Esophagus squamous epithelium (tissue), 5 donors: ENCODE results near the gene MAGT1. TPM values are rescaled to one million over a fixed set of nuclear protein-coding genes. Genes with fewer than 3 reads are reported as not detected.
A peak's percentile ranks its signal among the peaks of the same experiment; 100 is the strongest.
"Not testable (repeated sequence)": the region's sequence is repeated elsewhere in the genome, so short reads cannot be mapped to it uniquely, and the experiment has no call there.

ENCODE experiments used
- DNase-seq: peaks from one replicate; lab custom pipeline; 2025; lab: John Stamatoyannopoulos, UW
- H3K27ac ChIP-seq, 4 donors: fragments of 200-600 bp; sonication (generic); one replicate each; pipeline ENCODE4 v1.5.1; 2016 to 2019; ENCODE audit warnings: mild to moderate bottlenecking in 1 of 4
- H3K27me3 ChIP-seq, 4 donors: fragments of 200-600 bp; sonication (generic); 1 replicate in 3 of 4; 2 replicates in 1 of 4; pipeline versions ENCODE4 v1.5.1 to v1.6.0; 2017 to 2021; ENCODE audit warnings: antibody characterized with exemption in 1 of 4
- H3K36me3 ChIP-seq, 3 donors: fragments of 200-600 bp; sonication (generic); one replicate each; pipeline ENCODE4 v1.5.1; 2016 to 2019
- H3K4me1 ChIP-seq, 3 donors: fragments of 200-600 bp; sonication (generic); one replicate each; pipeline ENCODE4 v1.5.1; 2017 to 2019
- H3K4me3 ChIP-seq, 4 donors: fragments of 200-600 bp; sonication (generic); 1 replicate in 3 of 4; 2 replicates in 1 of 4; pipeline ENCODE4 v1.5.1; 2016 to 2019; ENCODE audit warnings: mild to moderate bottlenecking in 2 of 4, moderate library complexity in 1 of 4
- H3K9me3 ChIP-seq, 3 donors: fragments of 200-600 bp; sonication (generic); one replicate each; pipeline ENCODE4 v1.5.1; 2016 to 2019
- CTCF ChIP-seq, 6 experiments: fragments of 450-650 bp in 4 of 6; fragments of 200-600 bp in 2 of 6; sonication (generic) in 2 of 6; IDR thresholded peaks; one replicate each; pipeline ENCODE4 v1.5.1; 2016 to 2019; ENCODE audit warnings: antibody characterized with exemption in 6 of 6, mild to moderate bottlenecking in 4 of 6, moderate library complexity in 4 of 6
- POLR2A ChIP-seq, 4 donors: fragments of 450-650 bp; IDR thresholded peaks; one replicate each; pipeline ENCODE4 v1.6.1; 2017; ENCODE audit warnings: antibody characterized with exemption in 4 of 4, mild to moderate bottlenecking in 4 of 4, moderate library complexity in 3 of 4
- WGBS, 2 donors: methylation state at CpG; one replicate each; pipeline ENCODE4 v1.1.5; 2018; 5-methylcytosine and 5-hydroxymethylcytosine counted together
- intact Hi-C: fragments of 100-400 bp; cut with DNase I; formaldehyde crosslinking; loops from one replicate; pipeline ENCODE4 v1.15.0; 2022
- total RNA-seq, 4 donors: library from RNA; depleted of rRNA; stranded (reverse); fragments of >200 nt; gene quantifications; one replicate each; pipeline ENCODE4 v1.1.0, GENCODE V29; 2016
- donor health status: DM: yes; HTN: yes; CAD: no.

MAGT1 gene
- total RNA-seq, 4 donors from 2014 or later = 31.0 to 51.2 (median 38.4) TPM

GRCh38 chrX:77935886-77936285 is 40.7 kb upstream of the MAGT1 start:
- H3K9me3 ChIP-seq = no peaks in the 10 kb centered on the region
- WGBS, 2 donors = 64 to 89% methylated on average over 1 of the region's 1 CpG
- H3K27ac ChIP-seq = peak overlapping the region in 1 of 4 donors; percentile 66
- H3K4me1 ChIP-seq = peaks cover 0 to 37% (median 0%) of the 10 kb centered on the region in 3 donors
- H3K36me3 ChIP-seq = no peaks in the 10 kb centered on the region
- H3K4me3 ChIP-seq = no peak overlapping the region
- intact Hi-C loops = no loop called here
- TF ChIP-seq POLR2A (IDR thresholded peaks at IDR 0.05) (no peak), CTCF (IDR thresholded peaks at IDR 0.05) (no peak)
- H3K27me3 ChIP-seq = no peaks in the 10 kb centered on the region
- no peak for DNase-seq

GRCh38 chrX:77930581-77930980 is 35.3 kb upstream of the MAGT1 start:
- no peaks in the 10 kb centered on the region for H3K27me3 ChIP-seq
- DNase-seq = no peak
- intact Hi-C loops = no loop called here
- no peak overlapping the region for H3K4me3 ChIP-seq
- peaks cover 0 to 16% (median 0%) of the 10 kb centered on the region in 3 donors for H3K4me1 ChIP-seq
- H3K9me3 ChIP-seq = no peaks in the 10 kb centered on the region
- H3K27ac ChIP-seq = no peak overlapping the region
- no peak for TF ChIP-seq CTCF (IDR thresholded peaks at IDR 0.05)
- no peak for TF ChIP-seq POLR2A (IDR thresholded peaks at IDR 0.05)
- no peaks in the 10 kb centered on the region for H3K36me3 ChIP-seq
- 29 to 60% methylated on average over 1 of the region's 1 CpG for WGBS, 2 donors

- intact Hi-C loops = no loop called here
- Histone ChIP-seq H3K4me1 (peaks cover 0 to 5% (median 0%) of the 10 kb centered on the region in 3 donors), H3K4me3 (no peak overlapping the region), H3K27me3 (no peaks in the 10 kb centered on the region), H3K36me3 (no peaks in the 10 kb centered on the region), H3K9me3 (no peaks in the 10 kb centered on the region), H3K27ac (no peak overlapping the region)
- 8 to 41% methylated on average over 3 of the region's 3 CpGs for WGBS, 2 donors
- no peak for TF ChIP-seq CTCF (IDR thresholded peaks at IDR 0.05)
- no peak for TF ChIP-seq POLR2A (IDR thresholded peaks at IDR 0.05)
- no peak for DNase-seq
These were observed 30.5 kb upstream of the MAGT1 start for GRCh38 chrX:77925764-77926163.

DNA sequence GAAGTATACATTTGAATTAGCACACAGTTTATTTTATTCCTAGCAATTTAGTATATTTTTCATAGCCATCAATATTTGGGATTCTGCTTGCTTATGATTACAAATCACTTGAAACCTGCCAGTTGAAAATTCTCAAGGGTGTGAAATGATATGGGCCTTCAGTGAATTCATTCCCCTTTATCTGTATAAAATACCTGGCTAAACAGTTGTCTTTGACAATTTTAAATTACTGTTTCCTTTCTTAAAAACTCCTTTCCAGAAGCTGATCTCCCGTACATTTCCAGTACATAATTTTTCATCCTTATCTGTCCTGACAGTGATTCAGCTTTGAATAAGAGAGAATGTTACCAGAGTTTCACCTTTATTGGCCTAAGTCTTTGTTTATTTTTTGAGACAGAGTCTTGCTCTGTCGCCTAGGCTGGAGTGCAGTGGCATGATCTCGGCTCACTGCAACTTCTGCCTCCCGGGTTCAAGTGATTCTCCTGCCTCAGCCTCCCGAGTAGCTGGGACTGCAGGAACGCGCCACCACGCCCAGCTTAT is 29.2 kb upstream of the MAGT1 start:
- 79 to 88% methylated on average over 6 to 8 of the region's 8 CpGs for WGBS, 2 donors
- Histone ChIP-seq H3K4me1 (peaks cover 0 to 7% (median 0%) of the 10 kb centered on the region in 3 donors), H3K27me3 (no peaks in the 10 kb centered on the region), H3K36me3 (no peaks in the 10 kb centered on the region), H3K4me3 (no peak overlapping the region), H3K9me3 (no peaks in the 10 kb centered on the region), H3K27ac (no peak overlapping the region)
- TF ChIP-seq CTCF (IDR thresholded peaks at IDR 0.05) (no peak), POLR2A (IDR thresholded peaks at IDR 0.05) (no peak)
- intact Hi-C loops = no loop called here
- no peak for DNase-seq

DNA sequence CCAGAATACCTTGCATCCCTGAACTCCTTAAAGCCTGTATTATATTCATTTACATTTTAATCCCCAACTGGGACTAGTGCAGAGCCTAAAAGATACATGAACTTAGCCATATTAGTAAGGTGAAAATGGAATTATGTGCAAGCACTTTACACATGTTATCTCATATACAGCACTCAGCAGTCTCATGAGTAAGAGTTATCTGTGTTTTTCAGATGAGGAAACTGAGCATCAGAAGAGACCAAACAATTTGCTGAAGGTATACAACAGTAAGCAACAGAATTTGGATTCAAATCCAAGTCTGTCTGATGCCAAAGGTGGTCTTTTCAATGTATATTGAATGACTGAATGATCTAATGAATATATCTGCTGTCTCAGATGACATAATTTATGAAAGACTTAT is 27.6 kb upstream of the MAGT1 start:
- Histone ChIP-seq H3K4me3 (no peak overlapping the region), H3K27me3 (no peaks in the 10 kb centered on the region), H3K27ac (no peak overlapping the region), H3K4me1 (peaks cover 0 to 23% (median 0%) of the 10 kb centered on the region in 3 donors), H3K9me3 (no peaks in the 10 kb centered on the region), H3K36me3 (no peaks in the 10 kb centered on the region)
- intact Hi-C loops = no loop called here
- TF ChIP-seq POLR2A (IDR thresholded peaks at IDR 0.05) (no peak), CTCF (IDR thresholded peaks at IDR 0.05) (no peak)
- no peak for DNase-seq

- H3K27me3 ChIP-seq, H3K36me3 ChIP-seq, H3K4me3 ChIP-seq, H3K9me3 ChIP-seq, DNase-seq, intact Hi-C loops: not testable (repeated sequence)
- 76 to 80% methylated on average over 4 to 6 of the region's 6 CpGs for WGBS, 2 donors
- Histone ChIP-seq H3K27ac (peak overlapping the region in 1 of 4 donors; percentile 55), H3K4me1 (peaks cover 0 to 35% (median 0%) of the 10 kb centered on the region in 3 donors)
These were observed 24.1 kb upstream of the MAGT1 start for GRCh38 chrX:77919370-77919769.
